GM20000 (cell line): ENCODE measurements around the gene PRH1.

Source experiments
- DNase-seq: peaks from one replicate; pipeline ENCODE4 v3.0.0; 2012; ENCODE audit warnings: low spot score
- CTCF ChIP-seq: IDR thresholded peaks from 2 replicates; pipeline ENCODE4 v1.5.1; 2012; ENCODE audit warnings: mild to moderate bottlenecking, control low read depth; ENCODE audit errors: extremely low read depth, missing control alignments

Gene PRH1

GRCh38 chr12:10901427-10901826 is 17.4 kb upstream of the PRH1 start:
- no peak for TF ChIP-seq CTCF
- no peak for DNase-seq

GRCh38 chr12:10900972-10901371 is 16.9 kb upstream of the PRH1 start:
- no peak for DNase-seq
- TF ChIP-seq CTCF: no peak

GRCh38 chr12:10900530-10900929 is 16.5 kb upstream of the PRH1 start:
- TF ChIP-seq CTCF: no peak
- DNase-seq: no peak

GRCh38 chr12:10896854-10897253 is 12.8 kb upstream of the PRH1 start:
- DNase-seq: no peak
- no peak for TF ChIP-seq CTCF

GRCh38 chr12:10891937-10892336 is 7.9 kb upstream of the PRH1 start:
- no peak for DNase-seq
- TF ChIP-seq CTCF: no peak

GRCh38 chr12:10889226-10889625 is 5.2 kb upstream of the PRH1 start:
- no peak for TF ChIP-seq CTCF
- no peak for DNase-seq

- no peak for DNase-seq
These were observed 10.7 kb downstream of the PRH1 start for GRCh38 chr12:10873378-10873777.

More at GRCh38 chr12:10873378-10873777, 10.7 kb downstream of the PRH1 start:
- no peak for TF ChIP-seq CTCF
